IMR-90 (cell line): Measurements from ENCODE around the gene XRN2.
"Not testable (repeated sequence)": the region's sequence is repeated elsewhere in the genome, so short reads cannot be mapped to it uniquely, and the experiment has no call there.

Experiments
- CTCF ChIP-seq: conservative IDR thresholded peaks from 2 replicates; pipeline ENCODE4 v1.5.1; 2012; ENCODE audit warnings: mild to moderate bottlenecking, low read depth, low read length, improper control_type of control experiment
- MXI1 ChIP-seq: IDR thresholded peaks from 2 replicates; pipeline ENCODE4 v1.6.1; 2012; ENCODE audit warnings: low read depth, mild to moderate bottlenecking, low read length, moderate library complexity, borderline replicate concordance
- POLR2A ChIP-seq: IDR thresholded peaks from 2 replicates; pipeline ENCODE4 v1.6.1; 2012; ENCODE audit warnings: mild to moderate bottlenecking, low read depth, low read length
- RAD21 ChIP-seq: IDR thresholded peaks from 2 replicates; pipeline ENCODE4 v1.6.1; 2012; ENCODE audit warnings: low read length, improper control_type of control experiment
- RCOR1 ChIP-seq: IDR thresholded peaks from 2 replicates; pipeline ENCODE4 v1.6.1; 2012; ENCODE audit warnings: mild to moderate bottlenecking, low read length, improper control_type of control experiment; ENCODE audit not compliant: insufficient replicate concordance
- RFX5 ChIP-seq: IDR thresholded peaks from 2 replicates; pipeline ENCODE4 v1.8.0; 2012; ENCODE audit warnings: low read depth, mild to moderate bottlenecking, low read length, moderate library complexity
- SMC3 ChIP-seq: fragments of 150-350 bp; IDR thresholded peaks from 2 replicates; pipeline ENCODE4 v1.6.1; 2016; ENCODE audit warnings: low read depth, mild to moderate bottlenecking, antibody characterized with exemption, low read length, moderate library complexity

- TF ChIP-seq CTCF, RFX5, POLR2A, RCOR1, RAD21, SMC3, MXI1: not testable (repeated sequence)
Observed at GRCh38 chr20:21419147-21419546, 116.0 kb downstream of the XRN2 start.
